ENCODE results near the gene HNRNPF.
"Not testable (repeated sequence)": the region's sequence is repeated elsewhere in the genome, so short reads cannot be mapped to it uniquely, and the experiment has no call there.

The HNRNPF gene

DNA sequence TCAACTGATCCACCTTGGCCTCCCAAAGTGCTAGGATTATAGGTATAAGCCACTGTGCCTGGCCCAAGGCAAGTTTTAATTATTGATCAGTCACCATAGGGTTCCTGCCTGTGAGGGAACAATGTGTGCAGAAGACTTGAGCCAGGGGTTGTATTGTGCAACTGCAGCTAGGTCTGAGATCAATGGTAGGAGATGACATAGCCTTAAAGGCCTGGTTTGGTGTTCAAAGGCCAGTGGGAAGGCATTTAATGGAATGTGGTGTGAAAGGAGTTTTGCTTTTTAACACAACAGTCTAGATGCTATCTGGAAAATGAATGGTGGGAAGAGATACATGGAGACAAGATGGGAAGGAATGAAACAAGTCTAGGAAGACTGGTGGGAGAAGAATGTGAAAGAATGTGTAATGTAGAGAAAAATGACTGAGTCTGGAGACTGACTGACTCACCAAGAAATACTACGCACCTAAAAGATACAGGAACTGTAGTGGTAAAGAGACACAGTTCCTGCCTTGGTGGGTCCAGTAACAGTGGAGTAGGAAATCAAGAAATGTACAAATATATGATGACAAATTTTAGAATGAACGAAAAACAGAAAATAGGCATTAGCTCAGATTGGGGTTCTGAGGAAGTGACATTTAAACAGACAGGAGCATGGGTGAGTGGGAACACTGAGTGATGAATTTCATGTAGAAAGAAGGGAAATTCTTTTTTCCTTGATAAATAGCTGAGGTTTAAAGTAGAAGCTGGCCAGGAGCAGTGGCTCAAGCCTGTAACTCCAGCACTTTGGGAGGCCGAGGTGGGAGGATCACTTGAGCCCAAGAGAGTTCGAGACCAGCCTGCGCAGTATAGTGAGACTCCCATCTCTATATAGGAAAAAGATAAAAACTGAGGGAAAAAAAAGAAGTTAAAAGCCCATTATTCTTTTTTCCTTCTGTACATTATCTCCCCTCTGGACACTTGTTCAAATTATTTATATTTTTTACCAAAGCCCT lies 9.4 kb downstream of the HNRNPF start:
- H3K4me3 ChIP-seq (ENCODE audit: low read depth, low read length) = no peak overlapping the region
- DNase-seq (ENCODE audit: low read depth) = no peak

DNA sequence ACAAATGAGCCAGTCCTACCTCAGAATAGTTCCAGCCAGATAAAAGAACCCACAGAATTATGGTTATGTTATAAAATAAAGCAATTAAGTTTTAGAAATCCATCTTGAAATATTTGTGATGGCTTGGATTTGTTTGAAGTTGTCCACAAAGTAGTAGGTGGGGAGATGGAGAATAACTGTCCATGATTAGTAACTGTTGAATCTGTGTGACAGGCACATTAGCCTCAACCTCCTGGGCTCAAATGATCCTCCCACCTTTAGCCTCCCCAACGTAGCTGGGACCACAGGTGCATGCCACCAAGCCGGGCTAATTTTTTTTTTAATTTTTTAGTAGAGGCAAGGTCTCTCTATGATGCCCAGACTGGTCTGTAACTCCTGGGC lies 10.1 kb downstream of the HNRNPF start:
- no peak overlapping the region for H3K4me3 ChIP-seq (ENCODE audit: low read depth, low read length)
- no peak for DNase-seq (ENCODE audit: low read depth)

DNA sequence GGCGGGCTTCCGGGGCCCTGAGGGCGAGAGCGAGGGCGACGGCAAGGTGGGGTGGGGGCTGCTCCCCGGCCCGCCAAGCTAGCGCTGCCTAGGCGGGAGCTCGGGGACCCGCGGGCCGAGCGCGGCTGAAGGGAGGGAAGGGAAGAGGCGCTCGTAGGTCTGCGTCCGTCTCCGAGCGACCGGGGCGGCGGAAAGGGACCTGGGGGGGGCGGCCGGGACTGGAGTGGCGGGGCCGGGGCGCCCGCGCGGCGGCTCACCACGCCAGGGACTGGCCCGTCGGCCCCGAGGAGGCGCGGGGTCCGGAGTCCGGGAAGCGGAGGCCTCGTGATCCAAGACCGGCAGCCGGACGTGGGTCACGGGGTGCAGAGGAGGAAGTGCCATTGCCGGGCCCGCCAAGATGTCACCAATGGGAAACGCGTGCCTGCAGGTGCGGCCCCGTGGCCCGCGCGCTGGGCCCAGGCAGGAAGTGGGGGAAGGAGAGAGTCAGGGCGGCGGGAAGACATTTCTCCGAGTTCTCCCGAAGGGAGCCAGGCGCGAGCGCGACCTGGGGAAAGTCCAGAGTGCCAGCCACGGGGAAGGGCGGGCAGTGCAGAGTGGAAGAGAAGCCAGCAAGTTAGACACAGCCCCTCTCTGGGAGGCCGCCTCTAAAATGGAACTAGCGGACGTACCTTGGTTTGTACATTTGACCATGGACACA lies 11.9 kb downstream of the HNRNPF start:
- H3K4me3 ChIP-seq (ENCODE audit: low read depth, low read length) = peak overlapping the region; percentile 55
- no peak for DNase-seq (ENCODE audit: low read depth)

DNA sequence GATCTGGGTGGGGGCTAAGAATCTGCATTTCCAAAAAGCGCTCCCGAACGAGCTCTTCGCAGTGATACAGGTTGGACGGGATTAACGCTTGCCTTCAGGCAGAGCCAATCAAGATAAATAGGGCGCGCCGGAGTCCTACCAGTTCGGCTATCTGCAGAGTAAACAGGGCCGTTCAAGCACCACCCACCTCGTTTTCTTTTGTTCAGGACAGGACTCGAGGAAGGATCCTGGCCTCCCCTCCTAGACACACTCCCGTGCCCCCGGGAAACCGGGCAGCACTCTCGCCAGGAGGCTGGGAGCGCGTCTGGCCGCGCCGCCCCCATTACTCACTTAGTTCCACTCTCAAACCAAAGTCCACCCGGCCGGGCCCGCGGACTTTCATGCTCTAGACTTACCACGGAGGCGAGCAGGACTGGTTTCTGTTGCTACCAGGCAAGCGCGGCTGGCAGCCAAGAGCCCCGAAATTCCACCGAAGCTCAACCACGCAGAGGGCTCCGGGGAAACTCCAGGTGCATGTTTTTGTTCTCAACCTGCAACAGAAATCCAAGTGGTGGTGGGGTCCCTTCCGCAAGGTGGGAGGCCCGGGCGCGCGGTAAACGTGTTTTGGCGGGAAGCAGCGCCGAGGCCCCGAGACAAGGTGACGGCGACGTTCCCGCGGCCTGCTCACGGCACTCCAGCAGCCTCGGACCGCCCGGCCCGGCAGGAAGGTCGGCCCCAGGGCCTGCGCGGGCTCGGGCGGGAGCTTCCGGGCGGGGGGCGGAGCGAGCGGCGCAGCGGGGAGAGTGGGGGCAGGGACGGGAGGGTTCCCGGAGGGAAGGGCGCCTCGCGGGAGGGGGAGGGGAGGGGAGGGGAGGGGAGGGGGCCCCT lies 12.7 kb downstream of the HNRNPF start:
- no peak for DNase-seq (ENCODE audit: low read depth)
- peak overlapping the region; percentile 55 for H3K4me3 ChIP-seq (ENCODE audit: low read depth, low read length)

DNA sequence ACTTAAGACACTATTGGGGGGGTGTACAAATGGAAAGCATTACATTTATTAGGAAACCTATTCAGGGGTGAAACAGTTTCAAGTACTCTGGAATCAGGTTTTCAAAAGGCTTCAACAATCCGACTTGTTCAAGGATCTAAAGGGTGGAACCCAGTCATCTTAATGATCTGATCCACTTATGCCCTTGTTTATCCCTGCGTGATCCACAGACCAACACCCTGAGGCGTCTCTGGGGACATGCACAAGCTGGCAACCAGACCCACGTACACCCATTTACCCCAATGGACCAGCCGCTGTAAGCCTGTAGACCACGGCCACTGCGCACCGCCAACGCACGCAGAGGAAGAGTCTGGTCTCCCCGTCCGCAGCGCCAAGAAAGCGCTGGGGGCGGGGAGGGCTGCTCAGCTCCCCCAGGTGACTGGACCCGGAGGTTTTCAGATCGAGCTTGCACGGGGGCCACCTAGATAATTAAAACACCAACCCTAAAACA lies 13.4 kb downstream of the HNRNPF start:
- H3K4me3 ChIP-seq (ENCODE audit: low read depth, low read length) = peak overlapping the region; percentile 55
- no peak for DNase-seq (ENCODE audit: low read depth)

DNA sequence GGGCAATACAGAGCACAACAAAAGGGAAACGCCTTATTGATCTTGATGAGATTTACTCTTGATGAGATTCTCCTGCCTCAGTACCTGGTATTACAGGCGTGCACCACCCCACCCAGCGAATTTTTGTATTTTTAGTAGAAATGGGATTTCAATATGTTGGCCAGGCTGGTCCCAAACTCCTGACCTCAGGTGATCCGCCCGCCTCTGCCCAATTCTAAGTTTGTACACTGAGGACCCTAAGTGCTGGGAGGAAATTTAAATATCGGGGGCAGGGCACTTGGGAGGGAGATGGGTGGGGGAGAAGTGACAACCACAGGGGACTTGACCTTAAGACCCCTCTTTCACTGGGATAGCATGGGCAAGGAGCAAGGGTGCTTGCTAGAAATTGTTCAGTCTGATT lies 14.1 kb downstream of the HNRNPF start:
- no peak overlapping the region for H3K4me3 ChIP-seq (ENCODE audit: low read depth, low read length)
- no peak for DNase-seq (ENCODE audit: low read depth)

DNA sequence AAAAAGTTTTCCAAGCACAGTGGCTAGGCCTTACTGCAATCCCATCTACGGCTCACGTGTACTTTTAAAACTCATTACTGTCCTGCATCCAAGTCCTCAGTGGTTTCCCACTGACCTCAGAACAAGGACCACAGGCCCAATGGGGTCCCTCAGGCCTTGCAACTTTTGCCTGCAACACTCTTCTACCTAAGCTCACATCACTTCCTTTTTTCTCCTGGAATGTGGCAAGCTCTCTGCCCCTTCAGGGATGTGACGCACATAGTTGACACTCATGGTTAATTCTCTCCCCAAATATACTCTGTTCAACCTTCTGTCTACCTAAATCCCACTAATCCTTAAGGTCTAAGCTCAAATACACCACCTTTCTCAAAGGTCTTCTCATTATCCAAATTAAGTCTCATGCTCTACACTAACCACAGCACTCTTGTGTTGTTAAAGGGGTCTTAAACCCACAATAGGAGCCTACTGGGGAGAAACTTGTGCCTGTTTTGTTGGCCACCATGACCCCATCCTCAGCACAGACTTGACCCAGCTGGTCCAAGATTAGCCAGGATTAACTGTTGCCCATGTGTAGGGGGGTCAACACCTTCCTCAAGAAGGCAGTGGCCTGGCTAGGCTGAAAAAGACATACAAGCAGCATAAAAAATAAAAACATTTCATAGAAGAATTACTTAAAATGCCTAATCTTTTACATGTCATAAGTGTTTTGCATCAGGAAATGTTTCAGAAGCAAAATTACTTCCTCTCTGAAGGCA lies 15.2 kb downstream of the HNRNPF start:
- H3K4me3 ChIP-seq (ENCODE audit: low read depth, low read length) = no peak overlapping the region
- DNase-seq (ENCODE audit: low read depth) = no peak

DNA sequence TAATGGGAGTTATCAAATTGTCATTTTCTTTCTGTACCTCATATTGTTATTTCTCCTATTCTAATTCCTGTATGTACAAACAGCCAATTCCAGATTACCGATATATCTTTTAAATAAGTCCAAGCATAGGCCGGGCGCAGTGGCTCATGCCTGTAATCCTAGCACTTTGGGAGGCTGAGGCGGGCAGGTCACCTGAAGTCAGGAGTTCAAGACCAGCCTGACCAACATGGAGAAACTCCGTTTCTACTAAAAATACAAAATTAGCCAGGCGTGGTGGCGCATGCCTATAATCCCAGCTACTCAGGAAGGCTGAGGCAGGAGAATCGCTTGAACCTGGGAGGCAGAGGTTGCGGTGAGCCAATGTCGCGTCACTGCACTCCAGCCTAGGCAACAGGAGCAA lies 15.8 kb downstream of the HNRNPF start:
- not testable (repeated sequence) for DNase-seq (ENCODE audit: low read depth); H3K4me3 ChIP-seq (ENCODE audit: low read depth, low read length)

DNA sequence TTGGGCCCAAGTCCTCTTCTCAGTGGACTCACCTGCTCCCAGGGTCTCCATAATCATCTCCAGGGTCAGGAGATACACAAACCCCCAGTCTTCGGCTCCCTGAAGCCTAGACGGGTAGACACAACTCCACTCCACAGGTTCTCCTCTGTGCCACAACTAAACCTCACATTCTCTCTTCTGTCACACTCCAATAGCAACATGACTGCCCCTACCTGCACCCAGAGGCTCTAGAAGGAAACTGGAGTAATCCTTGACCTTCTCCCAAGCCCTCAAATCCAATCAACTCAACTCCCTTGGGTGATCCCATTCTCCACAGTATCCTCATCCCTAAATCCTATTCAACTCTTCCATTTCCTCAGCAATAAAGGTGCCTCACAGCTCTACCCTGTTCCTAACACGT lies 16.2 kb downstream of the HNRNPF start:
- no peak for DNase-seq (ENCODE audit: low read depth)

DNA sequence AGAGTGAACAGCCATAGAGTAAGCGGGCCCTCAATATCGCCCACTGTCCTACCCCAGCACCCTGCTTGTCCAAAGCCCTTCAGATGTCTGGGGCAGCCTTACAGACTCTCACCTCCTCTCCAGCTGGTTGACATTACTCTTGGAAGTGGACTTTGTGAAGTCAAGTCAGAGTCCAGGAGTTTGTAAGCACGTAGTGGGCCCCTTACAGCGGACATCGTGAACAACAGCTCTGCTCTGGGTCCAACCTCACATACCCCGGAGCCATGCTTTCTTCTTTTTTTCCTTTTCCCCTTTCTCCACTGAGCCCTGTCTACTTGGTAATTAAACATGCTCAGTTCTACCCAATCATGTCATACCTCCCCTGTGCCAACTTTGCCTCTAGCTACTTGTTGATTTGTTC lies 17.5 kb downstream of the HNRNPF start:
- DNase-seq (ENCODE audit: low read depth) = no peak
- H3K4me3 ChIP-seq (ENCODE audit: low read depth, low read length) = no peak overlapping the region

More for the DNA sequence above, 16.2 kb downstream of the HNRNPF start:
- no peak overlapping the region for H3K4me3 ChIP-seq (ENCODE audit: low read depth, low read length)

DNA sequence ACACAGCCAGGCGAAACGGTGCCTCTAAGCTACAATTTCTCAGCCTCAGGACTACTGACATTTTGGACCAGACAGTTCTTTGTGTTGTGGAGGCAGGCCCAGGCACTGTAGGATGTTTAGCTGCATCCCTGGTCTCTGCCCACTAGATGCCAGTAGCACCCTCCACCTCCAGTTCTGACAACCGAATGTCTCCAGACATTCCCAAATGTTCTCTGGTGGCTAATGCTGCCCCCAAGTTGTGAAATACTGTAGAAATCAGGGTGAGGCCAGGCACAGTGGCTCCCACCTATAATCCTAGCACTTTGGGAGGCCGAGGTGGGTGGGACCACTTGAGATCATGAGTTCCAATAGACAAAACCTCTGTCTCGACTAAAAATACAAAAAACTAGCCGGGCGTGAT lies 18.2 kb downstream of the HNRNPF start:
- no peak overlapping the region for H3K4me3 ChIP-seq (ENCODE audit: low read depth, low read length)
- no peak for DNase-seq (ENCODE audit: low read depth)

DNA sequence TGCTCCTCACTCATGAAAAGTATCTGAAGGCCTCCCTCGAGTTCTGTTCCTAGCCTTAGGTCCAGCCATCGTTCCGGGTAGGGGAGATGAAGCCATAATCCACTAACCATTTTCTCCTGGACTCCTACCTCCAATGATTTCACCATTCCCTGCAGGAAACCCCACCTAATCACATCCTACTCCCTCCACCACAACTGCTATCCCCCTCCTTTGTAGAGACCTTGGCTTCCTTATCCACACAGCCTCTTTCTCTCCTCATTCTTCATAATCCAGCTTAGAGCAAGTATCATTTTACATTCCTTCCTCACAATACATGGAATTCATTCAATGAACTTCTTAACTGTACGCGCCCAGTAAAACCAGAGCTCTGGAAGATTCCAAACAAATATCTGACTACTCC lies 18.7 kb downstream of the HNRNPF start:
- no peak for DNase-seq (ENCODE audit: low read depth)

DNA sequence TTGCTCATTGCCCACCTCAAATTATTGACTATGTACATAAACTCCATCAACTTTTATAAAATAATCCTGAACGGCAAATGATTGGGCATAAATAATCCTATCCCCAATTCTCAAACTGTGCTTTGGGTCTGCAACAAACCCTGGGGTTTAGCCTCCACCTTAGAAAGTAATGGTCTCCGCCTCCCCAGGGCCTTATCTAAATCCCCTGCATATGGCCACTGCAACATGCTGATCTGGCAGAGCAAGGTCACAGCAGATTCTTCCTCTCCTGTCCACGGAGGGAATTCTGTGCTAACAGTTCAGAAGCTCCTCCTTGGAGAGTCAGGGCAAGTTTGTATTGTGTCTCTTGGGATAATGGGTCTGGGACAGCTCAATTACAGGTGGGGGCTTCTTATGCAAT lies 19.1 kb downstream of the HNRNPF start:
- DNase-seq (ENCODE audit: low read depth) = no peak
- no peak overlapping the region for H3K4me3 ChIP-seq (ENCODE audit: low read depth, low read length)

More for the DNA sequence above, 18.7 kb downstream of the HNRNPF start:
- H3K4me3 ChIP-seq (ENCODE audit: low read depth, low read length) = no peak overlapping the region

DNA sequence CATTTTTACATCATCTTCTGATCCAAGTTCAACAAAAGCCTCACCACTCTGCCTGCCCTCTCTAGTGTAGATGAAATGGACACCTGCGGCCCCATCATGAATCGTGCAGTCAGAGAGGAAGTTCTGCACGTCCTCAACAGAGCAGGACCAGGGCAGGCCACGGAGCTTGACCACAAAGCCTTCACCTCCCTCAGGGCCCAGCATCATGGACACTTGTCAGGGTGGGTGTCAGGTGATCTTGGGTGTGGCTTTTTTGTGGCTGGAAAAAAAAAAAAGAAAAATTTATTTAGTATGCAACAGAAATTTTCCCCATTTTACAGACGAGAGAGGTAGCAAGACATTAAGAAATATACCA lies 21.3 kb downstream of the HNRNPF start:
- H3K4me3 ChIP-seq (ENCODE audit: low read depth, low read length) = no peak overlapping the region
- DNase-seq (ENCODE audit: low read depth) = no peak

DNA sequence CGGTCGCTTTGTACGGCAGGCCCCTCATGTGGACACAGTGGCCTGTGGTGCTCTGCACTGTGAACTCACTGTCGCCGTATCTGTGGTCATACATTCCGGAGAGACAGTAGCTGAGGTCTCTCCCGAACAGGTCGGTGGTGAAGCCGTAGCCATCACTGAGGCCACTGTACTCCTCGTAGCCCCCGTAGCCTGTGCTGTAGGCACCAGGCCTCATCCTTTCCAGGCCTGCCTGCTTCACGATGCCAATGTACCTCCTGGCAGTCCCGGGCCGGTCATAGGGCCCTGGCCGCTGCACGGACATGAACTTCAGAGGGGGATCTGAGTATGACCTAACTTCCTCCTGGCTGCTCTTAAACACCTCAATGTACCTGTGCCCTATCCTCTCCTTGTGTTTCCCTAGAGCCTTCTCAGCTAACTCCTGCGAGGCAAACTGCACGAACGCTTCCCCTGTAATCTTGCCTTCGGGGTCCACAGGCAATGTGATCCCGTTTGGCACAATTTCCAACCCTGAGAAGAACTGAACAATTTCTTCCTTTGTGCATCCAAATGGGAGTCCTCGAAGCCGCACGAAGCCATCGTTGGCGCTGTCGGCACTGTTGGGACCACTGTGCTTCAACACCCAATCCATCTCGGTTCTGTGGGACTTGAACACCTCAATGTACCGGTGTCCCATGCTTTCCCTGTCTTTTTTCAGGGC lies 21.9 kb downstream of the HNRNPF start:
- no peak overlapping the region for H3K4me3 ChIP-seq (ENCODE audit: low read depth, low read length)
- no peak for DNase-seq (ENCODE audit: low read depth)

DNA sequence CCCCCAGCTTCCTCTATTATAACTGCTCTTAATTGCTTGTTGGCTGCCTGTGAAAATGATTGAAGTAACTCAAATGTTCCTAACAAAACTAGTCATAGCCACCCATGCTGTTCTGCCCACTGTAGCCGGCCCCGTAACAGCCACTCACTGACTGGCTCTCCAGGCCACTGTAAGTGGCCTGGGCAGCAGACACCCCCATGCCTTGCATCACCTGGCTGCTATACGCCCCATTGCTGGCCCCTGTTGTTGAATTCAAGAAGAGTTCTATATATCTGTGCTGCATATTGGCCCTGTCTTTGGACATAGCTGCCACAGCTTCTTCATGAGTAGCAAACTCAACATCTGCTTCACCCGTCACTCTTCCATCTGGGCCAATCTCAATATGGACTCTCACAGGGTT lies 22.4 kb downstream of the HNRNPF start:
- no peak for DNase-seq (ENCODE audit: low read depth)
- H3K4me3 ChIP-seq (ENCODE audit: low read depth, low read length) = no peak overlapping the region

DNA sequence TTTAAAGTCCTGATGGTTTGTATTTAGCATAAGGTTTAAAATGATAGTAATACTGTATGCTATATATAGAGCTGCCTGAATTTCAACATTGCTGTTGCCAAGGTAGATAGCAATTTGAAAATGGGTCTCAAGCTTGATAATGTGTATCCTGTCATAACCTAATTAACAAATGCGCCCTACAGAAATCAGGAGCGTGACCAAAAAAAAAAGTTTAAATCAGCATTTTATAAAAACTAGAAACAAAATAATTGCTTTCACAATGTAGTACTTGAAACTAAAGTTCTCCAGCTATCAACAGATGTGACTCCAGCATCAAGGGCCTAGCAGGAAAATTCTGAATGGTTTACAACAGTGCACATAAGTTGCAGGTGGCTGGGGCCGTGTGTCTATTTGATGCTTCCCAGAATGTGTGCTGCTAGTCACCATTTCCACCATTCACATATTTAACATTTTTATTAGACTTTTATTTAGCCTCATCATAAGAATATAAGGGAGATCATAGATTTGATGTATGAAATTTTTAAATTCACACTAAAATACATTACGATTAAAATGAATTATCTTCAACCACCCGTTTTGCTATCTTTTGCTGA lies 23.5 kb downstream of the HNRNPF start:
- H3K4me3 ChIP-seq (ENCODE audit: low read depth, low read length) = no peak overlapping the region
- DNase-seq (ENCODE audit: low read depth) = no peak
